CD8-positive, alpha-beta memory T cell (primary cell): ENCODE measurements around the gene BLOC1S4. TPM values are rescaled to one million over a fixed set of nuclear protein-coding genes. Genes with fewer than 3 reads are reported as not detected.

ENCODE experiments used
- CTCF ChIA-PET: fragments of 350-600 bp; sonication (Branson Sonifier 250); formaldehyde crosslinking; loops from one replicate; lab custom pipeline; 2021; ENCODE audit warnings: antibody characterized with exemption; lab: Charles Lee
- POLR2A ChIA-PET: fragments of 350-600 bp; sonication (Branson Sonifier 250); formaldehyde crosslinking; loops from one replicate; lab custom pipeline; 2021; ENCODE audit warnings: antibody characterized with exemption; lab: Charles Lee
- DNase-seq, 5 donors: peaks; one replicate each; pipeline versions ENCODE4 v3.0.0 to v3.0.0-alpha.2; 2020 to 2022; ENCODE audit warnings: mixed read lengths in 1 of 5
- H3K27ac ChIP-seq: one replicate; pipeline ENCODE4 v1.7.0; 2013; ENCODE audit warnings: low read depth, mild to moderate bottlenecking, low read length, moderate library complexity
- H3K27me3 ChIP-seq: 2 replicates; pipeline ENCODE4 v1.7.0; 2013; ENCODE audit warnings: low read length, mild to moderate bottlenecking; ENCODE audit not compliant: insufficient read depth, poor library complexity, severe bottlenecking
- H3K36me3 ChIP-seq: 2 replicates; pipeline ENCODE4 v1.7.0; 2013; ENCODE audit warnings: mild to moderate bottlenecking, low read length, moderate library complexity; ENCODE audit not compliant: insufficient read depth
- H3K4me1 ChIP-seq: 2 replicates; pipeline ENCODE4 v1.7.0; 2013; ENCODE audit warnings: mild to moderate bottlenecking, low read length, moderate library complexity; ENCODE audit not compliant: insufficient read depth
- H3K4me3 ChIP-seq: 2 replicates; pipeline ENCODE4 v1.7.0; 2013; ENCODE audit warnings: mild to moderate bottlenecking, low read length
- H3K9me3 ChIP-seq: 2 replicates; pipeline ENCODE4 v1.7.0; 2013; ENCODE audit warnings: mild to moderate bottlenecking, low read length
- H3K27ac Mint-ChIP-seq, 8 donors: one replicate each; pipeline ENCODE4 v1.8.0; 2020 to 2021; ENCODE audit warnings: mixed read lengths in 8 of 8, mild to moderate bottlenecking in 6 of 8, inconsistent platforms in 3 of 8, moderate library complexity in 3 of 8
- H3K27me3 Mint-ChIP-seq, 2 donors: one replicate each; pipeline ENCODE4 v1.8.0; 2020 to 2021; ENCODE audit warnings: mixed read lengths in 2 of 2, mild to moderate bottlenecking in 1 of 2, moderate library complexity in 1 of 2
- H3K36me3 Mint-ChIP-seq, 3 donors: one replicate each; pipeline ENCODE4 v1.8.0; 2020 to 2021; ENCODE audit warnings: mixed read lengths in 3 of 3, inconsistent platforms in 1 of 3, mild to moderate bottlenecking in 1 of 3
- H3K4me1 Mint-ChIP-seq, 3 donors: one replicate each; pipeline ENCODE4 v1.8.0; 2020 to 2021; ENCODE audit warnings: mixed read lengths in 3 of 3, inconsistent platforms in 1 of 3, mild to moderate bottlenecking in 1 of 3
- H3K4me3 Mint-ChIP-seq, 7 donors: one replicate each; pipeline ENCODE4 v1.8.0; 2020 to 2021; ENCODE audit warnings: mixed read lengths in 7 of 7, mild to moderate bottlenecking in 6 of 7, moderate library complexity in 4 of 7, inconsistent platforms in 2 of 7
- H3K9me3 Mint-ChIP-seq, 5 donors: one replicate each; pipeline ENCODE4 v1.8.0; 2020 to 2022; ENCODE audit warnings: mixed read lengths in 5 of 5, mild to moderate bottlenecking in 3 of 5, moderate library complexity in 2 of 5, inconsistent platforms in 1 of 5
- polyA plus RNA-seq: library from polyadenylated mRNA; unstranded; fragments of 300-500 nt; fragmentation: Illumina TruSeq; gene quantifications from one replicate; pipeline ENCODE4 v1.2.3, GENCODE V29; 2021
- total RNA-seq, 2 experiments: library from RNA; stranded (reverse); gene quantifications; one replicate each; pipeline ENCODE4 v1.2.3, GENCODE V29; 2021

The BLOC1S4 gene
- total and polyA plus RNA-seq, 3 experiments from 2014 or later = 21.5 to 96.7 (median 22.9) TPM

DNA sequence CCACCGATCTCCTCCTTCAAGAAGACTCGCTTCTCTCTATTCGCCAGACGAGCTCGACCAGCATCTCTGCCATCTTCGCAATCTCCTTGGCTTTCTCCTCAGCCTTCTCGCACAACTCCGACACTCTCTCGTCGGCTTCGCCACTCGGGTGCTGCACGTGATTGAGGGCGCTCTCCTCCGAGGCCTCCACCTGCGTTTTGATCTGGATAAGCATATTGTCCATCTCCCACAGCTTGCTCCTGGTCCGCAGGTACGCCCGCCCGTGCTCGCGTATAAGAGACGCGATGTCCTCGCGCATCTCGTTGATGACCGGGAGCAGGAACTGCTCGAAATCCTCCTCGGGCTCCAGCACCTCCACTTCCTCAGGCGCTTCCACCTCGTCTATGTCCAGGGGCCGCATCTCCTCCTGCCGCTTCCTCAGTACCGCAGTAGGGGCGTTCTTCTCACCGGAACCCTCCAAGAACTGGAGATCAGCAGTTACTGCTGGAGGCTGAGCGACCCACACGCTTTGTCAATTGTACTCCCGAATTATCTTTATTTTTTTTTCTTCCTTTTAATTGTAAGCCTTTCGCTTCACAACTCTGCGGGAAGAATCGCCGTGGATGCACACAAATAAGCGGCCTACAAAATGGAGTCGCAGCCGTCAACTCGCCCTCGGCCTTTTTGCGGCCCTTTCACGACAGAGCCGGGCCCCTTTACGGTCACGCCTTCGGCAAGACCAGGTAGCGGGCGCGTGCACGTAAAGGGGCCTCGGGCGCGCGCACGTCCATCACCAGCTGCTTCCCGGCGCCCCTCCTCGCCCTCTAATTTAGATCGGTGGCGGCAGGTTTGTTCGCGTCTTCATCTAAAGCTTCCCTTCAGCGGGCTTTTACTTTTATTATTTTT lies 6.5 kb upstream of the BLOC1S4 start, which contains the start of gene MRFAP1L1:
Gene MRFAP1L1 (minus strand): TSS at position 636 of the 885 bp plus-strand sequence. CDS start 236 bp downstream, at position 400.
- Histone ChIP-seq H3K36me3 (peaks cover 15% of the 10 kb centered on the region), H3K27me3 (no peaks in the 10 kb centered on the region), H3K27ac (peak within 1 kb of the TSS; percentile 88), H3K9me3 (no peaks in the 10 kb centered on the region), H3K4me3 (peak within 1 kb of the TSS; percentile 88), H3K4me1 (peaks cover 51% of the 10 kb centered on the region)
- Mint-ChIP-seq H3K27ac (peak within 1 kb of the TSS; percentile 93 to 100 (median 98)), H3K4me3 (peak within 1 kb of the TSS; percentile 98 to 100 (median 99)), H3K27me3 (no peaks in the 10 kb centered on the region), H3K36me3 (peaks cover 11 to 46% (median 22%) of the 10 kb centered on the region in 3 donors), H3K4me1 (peaks cover 57 to 64% (median 64%) of the 10 kb centered on the region in 3 donors), H3K9me3 (no peaks in the 10 kb centered on the region)
- ChIA-PET POLR2A (interaction anchor here (0.6 to 4.5 kb wide), 12 partner anchors 10 to 361 kb away, joined by 3 to 50 read pairs (median 4); partner anchors contain the start of genes GRPEL1, MRFAP1, S100P and TBC1D14), CTCF (interaction anchor here (0.7 to 29.4 kb wide), 13 partner anchors 9 to 361 kb away, joined by 3 to 369 read pairs (median 6); partner anchors contain the start of gene MRFAP1)
- peak; percentile 96 to 98 (median 97) for DNase-seq

DNA sequence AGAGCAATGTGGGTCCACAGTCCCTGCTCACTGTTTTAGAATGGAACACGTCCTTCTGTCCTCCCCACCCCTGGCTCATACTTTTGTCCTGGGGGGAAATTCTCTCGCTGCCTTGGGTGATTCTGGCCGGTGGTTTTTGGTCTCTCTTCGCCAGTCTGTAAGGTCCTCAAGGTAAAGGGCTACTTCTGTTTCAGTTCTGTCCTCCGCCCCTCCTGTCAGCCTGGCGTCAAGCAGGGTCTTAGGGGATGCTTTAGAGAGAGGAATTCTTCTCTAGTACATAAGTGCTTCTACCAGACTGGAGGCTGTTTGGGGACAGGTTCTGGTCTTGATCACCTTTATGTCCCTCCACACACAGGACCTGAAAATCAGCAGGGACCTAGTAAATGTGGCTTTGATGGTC lies 5.7 kb upstream of the BLOC1S4 start:
- Histone ChIP-seq H3K4me3 (peak overlapping the region; percentile 65), H3K27ac (peak overlapping the region; percentile 88), H3K4me1 (peaks cover 47% of the 10 kb centered on the region), H3K27me3 (no peaks in the 10 kb centered on the region), H3K36me3 (peaks cover 15% of the 10 kb centered on the region), H3K9me3 (no peaks in the 10 kb centered on the region)
- H3K9me3 Mint-ChIP-seq = no peaks in the 10 kb centered on the region
- H3K4me3 Mint-ChIP-seq = peak overlapping the region; percentile 98 to 100 (median 99)
- H3K27me3 Mint-ChIP-seq = no peaks in the 10 kb centered on the region
- no peak for DNase-seq
- ChIA-PET POLR2A (interaction anchor here (0.8 to 4.5 kb wide), 10 partner anchors 15 to 360 kb away, joined by 3 to 50 read pairs (median 6); partner anchors contain the start of genes GRPEL1, MRFAP1 and S100P), CTCF (interaction anchor here (0.7 to 29.4 kb wide), 10 partner anchors 9 to 164 kb away, joined by 3 to 369 read pairs (median 6); partner anchors contain the start of gene MRFAP1)
- H3K27ac Mint-ChIP-seq = peak overlapping the region; percentile 92 to 100 (median 98)
- peaks cover 11 to 40% (median 18%) of the 10 kb centered on the region in 3 donors for H3K36me3 Mint-ChIP-seq
- peaks cover 49 to 63% (median 62%) of the 10 kb centered on the region in 3 donors for H3K4me1 Mint-ChIP-seq

DNA sequence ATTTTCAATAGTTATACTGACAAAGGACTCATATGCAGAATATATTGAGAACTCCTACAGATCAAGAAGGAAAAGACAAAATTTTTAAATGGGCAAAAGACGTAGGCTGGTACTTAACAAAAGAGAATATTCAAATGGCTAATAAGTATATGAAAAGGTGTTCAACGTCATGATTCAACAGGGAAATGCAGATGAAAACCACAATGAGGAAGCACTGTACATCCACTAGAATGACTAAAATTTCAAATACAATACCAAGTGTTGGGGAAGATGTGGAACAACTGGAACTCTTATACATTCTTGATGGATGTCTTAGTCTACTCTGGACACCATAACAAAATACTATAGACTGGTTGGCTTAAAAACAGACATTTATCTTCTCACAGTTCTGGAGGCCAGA lies 5.0 kb upstream of the BLOC1S4 start:
- CTCF ChIA-PET = interaction anchor here (1.4 to 29.4 kb wide), 3 partner anchors 15 to 38 kb away, joined by 3 to 369 read pairs (median 18); a partner anchor contains a TSS
- Mint-ChIP-seq H3K4me3 (peak overlapping the region in 5 of 7 donors; percentile 25 to 99 (median 37)), H3K27me3 (no peaks in the 10 kb centered on the region)

DNA sequence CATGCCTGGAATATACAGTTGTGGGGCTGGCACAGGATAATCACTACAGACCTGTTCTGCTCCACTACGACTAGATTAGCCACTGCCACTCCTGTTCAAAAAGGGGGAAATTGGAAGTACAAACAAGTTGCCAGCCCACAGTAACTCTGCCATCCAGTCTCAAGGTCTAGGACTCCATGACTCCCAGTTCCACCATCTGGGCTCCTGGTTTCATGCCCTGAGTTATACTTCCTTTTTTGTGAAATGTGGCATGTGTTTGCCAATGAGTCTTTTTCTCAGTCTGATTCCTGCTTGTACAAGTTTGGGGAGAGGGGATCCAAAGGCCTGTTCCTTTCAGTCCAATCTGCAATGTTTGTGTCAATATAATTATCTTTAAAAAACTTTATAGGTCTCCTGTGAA lies 1.0 kb upstream of the BLOC1S4 start:
- no peak for DNase-seq
- peaks cover 34% of the 10 kb centered on the region for H3K4me1 ChIP-seq
- Mint-ChIP-seq H3K27ac (peak overlapping the region in 5 of 8 donors; percentile 33 to 96 (median 76)), H3K36me3 (peaks cover 0 to 19% (median 0%) of the 10 kb centered on the region in 3 donors), H3K4me1 (peaks cover 31 to 53% (median 50%) of the 10 kb centered on the region in 3 donors), H3K9me3 (peaks cover 0 to 2% (median 0%) of the 10 kb centered on the region in 5 donors), H3K4me3 (peak overlapping the region in 4 of 7 donors; percentile 21 to 95 (median 52)), H3K27me3 (no peaks in the 10 kb centered on the region)
- POLR2A ChIA-PET = interaction anchor here (1.6 to 5.8 kb wide), 5 partner anchors 25 to 74 kb away, joined by 8 to 50 read pairs (median 23); partner anchors contain the start of gene MRFAP1
- peak overlapping the region; percentile 80 for H3K27ac ChIP-seq
- peaks cover 3% of the 10 kb centered on the region for H3K36me3 ChIP-seq
- CTCF ChIA-PET = interaction anchor here (1.7 to 29.4 kb wide), 6 partner anchors 24 to 355 kb away, joined by 4 to 369 read pairs (median 52); partner anchors contain the start of genes GRPEL1 and MRFAP1
- no peak overlapping the region for H3K4me3 ChIP-seq
- no peaks in the 10 kb centered on the region for H3K9me3 ChIP-seq
- H3K27me3 ChIP-seq = no peaks in the 10 kb centered on the region

More for the DNA sequence above, 5.0 kb upstream of the BLOC1S4 start:
- no peak overlapping the region for H3K27ac ChIP-seq
- peaks cover 45% of the 10 kb centered on the region for H3K4me1 ChIP-seq
- Mint-ChIP-seq H3K27ac (peak overlapping the region in 3 of 8 donors; percentile 12 to 100 (median 95)), H3K9me3 (peaks cover 0 to 2% (median 0%) of the 10 kb centered on the region in 5 donors), H3K4me1 (peaks cover 49 to 63% (median 62%) of the 10 kb centered on the region in 3 donors), H3K36me3 (peaks cover 11 to 38% (median 15%) of the 10 kb centered on the region in 3 donors)
- H3K9me3 ChIP-seq = no peaks in the 10 kb centered on the region
- H3K36me3 ChIP-seq = peaks cover 14% of the 10 kb centered on the region
- no peak overlapping the region for H3K4me3 ChIP-seq
- POLR2A ChIA-PET = no interaction called here
- DNase-seq = no peak
- no peaks in the 10 kb centered on the region for H3K27me3 ChIP-seq

DNA sequence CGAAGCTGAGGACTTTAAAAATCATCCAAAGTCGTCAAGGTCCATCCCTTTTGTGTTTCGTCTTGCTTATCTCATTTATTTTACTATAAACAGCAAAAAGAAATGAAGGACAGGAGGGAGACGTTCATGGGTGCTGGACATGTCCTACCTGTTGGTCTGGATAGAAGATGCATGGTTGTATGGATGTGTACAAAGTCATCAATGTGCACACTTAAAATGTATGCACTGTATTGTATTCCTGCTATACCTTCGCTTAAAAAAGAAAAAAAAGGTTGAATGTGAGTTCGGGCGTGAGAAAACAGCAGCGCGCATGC lies 313 bp upstream of the BLOC1S4 start:
- H3K4me3 ChIP-seq = peak overlapping the region; percentile 78
- H3K27ac ChIP-seq = peak overlapping the region; percentile 80
- peak overlapping the region; percentile 92 to 98 (median 96) for H3K27ac Mint-ChIP-seq
- H3K36me3 Mint-ChIP-seq = peaks cover 0 to 19% (median 0%) of the 10 kb centered on the region in 3 donors
- ChIA-PET CTCF (interaction anchor here (1.7 to 29.4 kb wide), 8 partner anchors 20 to 354 kb away, joined by 4 to 369 read pairs (median 16); partner anchors contain the start of genes GRPEL1 and MRFAP1), POLR2A (interaction anchor here (0.6 to 5.8 kb wide), 9 partner anchors 18 to 353 kb away, joined by 3 to 50 read pairs (median 8); partner anchors contain the start of genes GRPEL1 and MRFAP1)
- H3K4me1 Mint-ChIP-seq = peaks cover 29 to 50% (median 48%) of the 10 kb centered on the region in 3 donors
- no peaks in the 10 kb centered on the region for H3K27me3 ChIP-seq
- H3K9me3 Mint-ChIP-seq = peaks cover 0 to 2% (median 0%) of the 10 kb centered on the region in 5 donors
- no peaks in the 10 kb centered on the region for H3K27me3 Mint-ChIP-seq
- DNase-seq = no peak
- H3K36me3 ChIP-seq = peaks cover 3% of the 10 kb centered on the region
- peaks cover 34% of the 10 kb centered on the region for H3K4me1 ChIP-seq
- peak overlapping the region; percentile 93 to 97 (median 96) for H3K4me3 Mint-ChIP-seq
- no peaks in the 10 kb centered on the region for H3K9me3 ChIP-seq

DNA sequence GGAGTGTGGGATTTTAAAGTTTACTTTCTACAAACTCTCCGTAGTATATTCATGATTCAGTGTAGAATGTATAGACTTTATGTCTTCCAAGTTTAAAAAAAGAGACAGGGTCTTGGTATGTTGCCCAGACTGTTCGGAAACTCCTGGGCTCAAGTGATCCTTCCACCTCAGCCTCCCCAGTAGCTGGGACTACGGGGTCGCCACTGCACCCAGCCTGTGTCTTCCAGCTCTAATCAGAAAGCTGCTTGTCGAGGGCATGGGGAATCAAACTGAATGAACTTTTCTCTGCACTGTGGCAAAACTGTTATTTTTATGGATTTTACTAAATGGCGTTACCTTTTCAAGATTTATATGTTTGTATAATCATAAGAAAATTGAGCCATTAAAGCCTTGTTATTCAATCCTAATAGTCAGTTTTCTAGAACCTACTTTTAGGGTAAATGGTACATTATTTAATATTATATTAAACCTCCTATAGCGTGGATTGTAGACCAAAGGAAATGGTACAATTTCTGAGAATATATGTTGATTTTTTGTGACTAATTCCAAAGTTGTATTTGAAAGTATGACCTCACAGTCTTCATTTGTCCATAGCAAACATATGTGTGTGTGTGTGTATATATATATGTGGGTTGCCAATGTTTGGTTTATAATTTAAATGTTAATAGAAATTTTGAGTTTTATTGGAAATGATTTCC lies 1.1 kb downstream of the BLOC1S4 start:
- H3K27ac ChIP-seq = peak overlapping the region; percentile 80
- H3K9me3 ChIP-seq = no peaks in the 10 kb centered on the region
- H3K4me1 Mint-ChIP-seq = peaks cover 29 to 49% (median 48%) of the 10 kb centered on the region in 3 donors
- peaks cover 3% of the 10 kb centered on the region for H3K36me3 ChIP-seq
- peaks cover 0 to 2% (median 0%) of the 10 kb centered on the region in 5 donors for H3K9me3 Mint-ChIP-seq
- H3K4me1 ChIP-seq = peaks cover 34% of the 10 kb centered on the region
- peak overlapping the region; percentile 78 for H3K4me3 ChIP-seq
- H3K27me3 Mint-ChIP-seq = no peaks in the 10 kb centered on the region
- POLR2A ChIA-PET = interaction anchor here (0.5 to 5.8 kb wide), 13 partner anchors 21 to 351 kb away, joined by 3 to 50 read pairs (median 7); partner anchors contain the start of genes GRPEL1 and MRFAP1
- peak overlapping the region; percentile 85 to 98 (median 92) for H3K27ac Mint-ChIP-seq
- no peaks in the 10 kb centered on the region for H3K27me3 ChIP-seq
- CTCF ChIA-PET = interaction anchor here (0.7 to 29.4 kb wide), 14 partner anchors 10 to 353 kb away, joined by 3 to 369 read pairs (median 8); partner anchors contain the start of genes GRPEL1, MRFAP1 and TADA2B
- no peak for DNase-seq
- peaks cover 0 to 19% (median 0%) of the 10 kb centered on the region in 3 donors for H3K36me3 Mint-ChIP-seq
- peak overlapping the region; percentile 83 to 97 (median 96) for H3K4me3 Mint-ChIP-seq
